OCI-LY3 (cell line): ENCODE data around the gene FMNL2.

Experiments
- H2AFZ ChIP-seq: fragments of 200-600, 300-600 bp; shearing (Covaris generic); 2 replicates; pipeline ENCODE4 v1.6.0; 2014; ENCODE audit warnings: antibody characterized with exemption, low read depth, low read length
- H3K27ac ChIP-seq: fragments of 200-600, 300-600 bp; sonication (generic); 2 replicates; pipeline ENCODE4 v1.5.1; 2014; ENCODE audit warnings: mild to moderate bottlenecking, low read length, moderate library complexity, mixed read lengths
- H3K27me3 ChIP-seq: fragments of 200-600, 300-600 bp; sonication (generic); 2 replicates; pipeline ENCODE4 v1.6.1; 2014; ENCODE audit warnings: low read depth, low read length, mixed read lengths
- H3K36me3 ChIP-seq: fragments of 200-600, 300-600 bp; sonication (generic); replicated peaks from 2 replicates; pipeline ENCODE3; 2014; ENCODE audit warnings: low read depth, low read length, mixed read lengths
- H3K4me1 ChIP-seq: fragments of 300-600, 200-600 bp; sonication (generic); 2 replicates; pipeline ENCODE4 v1.6.1; 2014; ENCODE audit warnings: low read length, mixed read lengths
- H3K4me2 ChIP-seq: fragments of 200-600, 300-600 bp; sonication (generic); 2 replicates; pipeline ENCODE4 v1.6.1; 2014; ENCODE audit warnings: low read length, mixed read lengths
- H3K4me3 ChIP-seq: fragments of 300-600, 200-600 bp; sonication (generic); 2 replicates; pipeline ENCODE4 v1.5.1; 2014; ENCODE audit warnings: antibody characterized with exemption, mild to moderate bottlenecking, low read length, moderate library complexity
- H3K79me2 ChIP-seq: fragments of 300-600, 200-600 bp; shearing (Covaris generic); 2 replicates; pipeline ENCODE4 v1.6.1; 2014; ENCODE audit warnings: mild to moderate bottlenecking, low read length, mixed read lengths
- H3K9ac ChIP-seq: fragments of 300-600, 200-600 bp; shearing (Covaris generic); 2 replicates; pipeline ENCODE4 v1.6.0; 2014; ENCODE audit warnings: mild to moderate bottlenecking, low read length, moderate library complexity
- H3K9me3 ChIP-seq: fragments of 200-600, 300-600 bp; shearing (Covaris generic); 2 replicates; pipeline ENCODE4 v1.6.1; 2014; ENCODE audit warnings: low read length, mixed read lengths; ENCODE audit not compliant: insufficient read depth
- H4K20me1 ChIP-seq: fragments of 200-600, 300-600 bp; sonication (generic); 2 replicates; pipeline ENCODE4 v1.6.1; 2016; ENCODE audit warnings: low read length, mixed read lengths; ENCODE audit not compliant: insufficient read depth
- CTCF ChIP-seq: fragments of 200-600, 300-600 bp; sonication (generic); IDR thresholded peaks from 2 replicates; pipeline ENCODE4 v1.5.1; 2014; ENCODE audit warnings: antibody characterized with exemption, low read length, low read depth
- EZH2phosphoT487 ChIP-seq: fragments of 200-600 bp; shearing (Covaris generic); IDR thresholded peaks from 2 replicates; pipeline ENCODE4 v1.6.1; 2018; ENCODE audit warnings: antibody characterized with exemption, mixed run types, low read depth

Gene FMNL2

GRCh38 chr2:152588998-152589397 is 254.0 kb downstream of the FMNL2 start:
- H3K4me2 ChIP-seq = peak overlapping the region; percentile 65
- H3K4me3 ChIP-seq = peak overlapping the region; percentile 31
- H3K27ac ChIP-seq = peak overlapping the region; percentile 43
- no peaks in the 10 kb centered on the region for H3K79me2 ChIP-seq
- H3K9ac ChIP-seq = peak overlapping the region; percentile 30; the same call in 1 of the 2 replicates
- no peaks in the 10 kb centered on the region for H3K9me3 ChIP-seq
- H4K20me1 ChIP-seq = no peaks in the 10 kb centered on the region
- TF ChIP-seq EZH2phosphoT487 (no peak), CTCF (no peak)
- peak overlapping the region; percentile 47 for H2AFZ ChIP-seq
- no peaks in the 10 kb centered on the region for H3K36me3 ChIP-seq
- peaks cover 31% of the 10 kb centered on the region for H3K4me1 ChIP-seq
- H3K27me3 ChIP-seq = no peaks in the 10 kb centered on the region

- Histone ChIP-seq H3K4me2 (peak overlapping the region; percentile 40), H2AFZ (peak overlapping the region; percentile 46; the same call in 1 of the 2 replicates), H3K9ac (no peak overlapping the region), H3K36me3 (no peaks in the 10 kb centered on the region), H4K20me1 (no peaks in the 10 kb centered on the region), H3K4me3 (0 out of 2 replicates have a peak overlapping the region, but pooled peaks have one; percentile 3), H3K9me3 (no peaks in the 10 kb centered on the region), H3K79me2 (no peaks in the 10 kb centered on the region), H3K27me3 (no peaks in the 10 kb centered on the region), H3K4me1 (peaks cover 21% of the 10 kb centered on the region), H3K27ac (peak overlapping the region; percentile 35)
- TF ChIP-seq CTCF = 0 out of 2 replicates have a peak, but pooled peaks have one; percentile 15
- TF ChIP-seq EZH2phosphoT487 = no peak
These were observed 259.2 kb downstream of the FMNL2 start for GRCh38 chr2:152594022-152594766.

- no peak for TF ChIP-seq CTCF
- no peak for TF ChIP-seq EZH2phosphoT487
- Histone ChIP-seq H3K36me3 (no peaks in the 10 kb centered on the region), H3K4me1 (peaks cover 17% of the 10 kb centered on the region), H3K9me3 (no peaks in the 10 kb centered on the region), H3K27ac (peak overlapping the region; percentile 35; the same call in 1 of the 2 replicates), H4K20me1 (no peaks in the 10 kb centered on the region), H3K9ac (no peak overlapping the region), H3K27me3 (no peaks in the 10 kb centered on the region), H3K4me3 (no peak overlapping the region), H3K79me2 (no peaks in the 10 kb centered on the region), H2AFZ (no peak overlapping the region), H3K4me2 (no peak overlapping the region)
These were observed 259.8 kb downstream of the FMNL2 start for GRCh38 chr2:152594792-152595191.

- Histone ChIP-seq H3K27ac (no peak overlapping the region), H3K36me3 (no peaks in the 10 kb centered on the region), H3K9ac (no peak overlapping the region), H2AFZ (no peak overlapping the region), H3K79me2 (no peaks in the 10 kb centered on the region), H3K9me3 (no peaks in the 10 kb centered on the region), H3K4me3 (no peak overlapping the region), H4K20me1 (no peaks in the 10 kb centered on the region), H3K27me3 (no peaks in the 10 kb centered on the region), H3K4me2 (no peak overlapping the region), H3K4me1 (peaks cover 7% of the 10 kb centered on the region)
- no peak for TF ChIP-seq EZH2phosphoT487
- TF ChIP-seq CTCF = no peak
These were observed 264.2 kb downstream of the FMNL2 start for GRCh38 chr2:152598975-152599759.
